ENCODE results near the gene FRMPD2.

DNA sequence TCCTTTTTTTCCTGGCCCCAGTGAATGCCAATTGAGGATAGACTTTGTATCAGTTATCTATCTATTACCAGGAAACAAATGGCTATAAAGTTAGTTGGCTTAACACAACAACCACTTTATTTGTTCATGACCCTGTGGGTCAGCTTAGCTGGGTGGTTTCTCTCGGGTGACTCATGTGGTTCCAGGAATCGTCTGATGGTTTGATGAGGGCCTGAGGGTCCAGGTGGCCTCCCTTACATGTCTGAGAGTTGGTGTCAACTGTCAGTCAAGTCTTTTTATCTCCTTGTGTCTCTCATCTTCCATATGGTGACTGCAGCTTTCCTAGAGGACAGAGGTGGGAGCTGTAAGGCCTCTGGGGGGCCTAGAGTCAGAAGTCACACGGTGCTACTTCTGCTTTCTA lies 16.7 kb upstream of the FRMPD2 start:
- TF ChIP-seq MAZ (IDR thresholded peaks at IDR 0.05; ENCODE audit: borderline replicate concordance, low read depth, low read length): no peak
- TF ChIP-seq, protein P1, sequence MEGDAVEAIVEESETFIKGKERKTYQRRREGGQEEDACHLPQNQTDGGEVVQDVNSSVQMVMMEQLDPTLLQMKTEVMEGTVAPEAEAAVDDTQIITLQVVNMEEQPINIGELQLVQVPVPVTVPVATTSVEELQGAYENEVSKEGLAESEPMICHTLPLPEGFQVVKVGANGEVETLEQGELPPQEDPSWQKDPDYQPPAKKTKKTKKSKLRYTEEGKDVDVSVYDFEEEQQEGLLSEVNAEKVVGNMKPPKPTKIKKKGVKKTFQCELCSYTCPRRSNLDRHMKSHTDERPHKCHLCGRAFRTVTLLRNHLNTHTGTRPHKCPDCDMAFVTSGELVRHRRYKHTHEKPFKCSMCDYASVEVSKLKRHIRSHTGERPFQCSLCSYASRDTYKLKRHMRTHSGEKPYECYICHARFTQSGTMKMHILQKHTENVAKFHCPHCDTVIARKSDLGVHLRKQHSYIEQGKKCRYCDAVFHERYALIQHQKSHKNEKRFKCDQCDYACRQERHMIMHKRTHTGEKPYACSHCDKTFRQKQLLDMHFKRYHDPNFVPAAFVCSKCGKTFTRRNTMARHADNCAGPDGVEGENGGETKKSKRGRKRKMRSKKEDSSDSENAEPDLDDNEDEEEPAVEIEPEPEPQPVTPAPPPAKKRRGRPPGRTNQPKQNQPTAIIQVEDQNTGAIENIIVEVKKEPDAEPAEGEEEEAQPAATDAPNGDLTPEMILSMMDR (conservative IDR thresholded peaks at IDR 0.05; ENCODE audit: low read depth, low read length): no peak
- no peak for TF ChIP-seq POLR2A (IDR thresholded peaks at IDR 0.05; ENCODE audit: low read depth, low read length)
- TF ChIP-seq SMC3 (IDR thresholded peaks at IDR 0.05; ENCODE audit: low read depth, low read length): no peak
- TF ChIP-seq MAFK (IDR thresholded peaks at IDR 0.05; ENCODE audit: low read depth, low read length): no peak
- no peak for TF ChIP-seq RFX5 (IDR thresholded peaks at IDR 0.05; ENCODE audit: low read depth, low read length)
- TF ChIP-seq RCOR1 (IDR thresholded peaks at IDR 0.05; ENCODE audit: insufficient replicate concordance, low read length): no peak
- TF ChIP-seq, protein P2, sequence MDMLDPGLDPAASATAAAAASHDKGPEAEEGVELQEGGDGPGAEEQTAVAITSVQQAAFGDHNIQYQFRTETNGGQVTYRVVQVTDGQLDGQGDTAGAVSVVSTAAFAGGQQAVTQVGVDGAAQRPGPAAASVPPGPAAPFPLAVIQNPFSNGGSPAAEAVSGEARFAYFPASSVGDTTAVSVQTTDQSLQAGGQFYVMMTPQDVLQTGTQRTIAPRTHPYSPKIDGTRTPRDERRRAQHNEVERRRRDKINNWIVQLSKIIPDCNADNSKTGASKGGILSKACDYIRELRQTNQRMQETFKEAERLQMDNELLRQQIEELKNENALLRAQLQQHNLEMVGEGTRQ (IDR thresholded peaks at IDR 0.05; ENCODE audit: low read depth, low read length): no peak
- no peak for TF ChIP-seq RAD21 (IDR thresholded peaks at IDR 0.05; ENCODE audit: low read length)
- TF ChIP-seq ELK1 (IDR thresholded peaks at IDR 0.05; ENCODE audit: borderline replicate concordance, low read depth, low read length): no peak
- no peak for TF ChIP-seq CEBPB (IDR thresholded peaks at IDR 0.05; ENCODE audit: low read depth, low read length)
